ENCODE measurements around the gene SLK.

SLK gene

GRCh38 chr10:104057717-104058116 is 90.8 kb downstream of the SLK start:
- DNase-seq: no peak

DNA sequence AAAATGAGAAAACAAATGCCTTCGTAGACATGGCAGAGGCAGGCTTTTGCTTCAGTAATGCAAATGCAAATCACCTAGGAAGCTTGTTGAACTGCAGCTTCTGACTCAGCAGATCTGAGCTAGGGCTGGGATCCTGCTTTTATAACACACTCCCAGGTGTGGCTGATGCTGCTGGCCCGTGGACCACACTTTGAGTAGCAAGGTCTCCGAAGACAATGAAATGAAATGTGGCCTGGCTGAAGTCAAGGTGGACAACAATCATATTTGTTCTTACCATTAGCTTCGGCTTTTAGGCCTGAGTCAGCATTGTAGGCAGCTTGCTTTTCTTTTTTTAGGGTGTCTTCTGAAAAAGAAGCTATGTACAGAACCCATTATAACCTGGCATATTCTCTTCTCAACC is 92.4 kb downstream of the SLK start:
- DNase-seq: no peak

DNA sequence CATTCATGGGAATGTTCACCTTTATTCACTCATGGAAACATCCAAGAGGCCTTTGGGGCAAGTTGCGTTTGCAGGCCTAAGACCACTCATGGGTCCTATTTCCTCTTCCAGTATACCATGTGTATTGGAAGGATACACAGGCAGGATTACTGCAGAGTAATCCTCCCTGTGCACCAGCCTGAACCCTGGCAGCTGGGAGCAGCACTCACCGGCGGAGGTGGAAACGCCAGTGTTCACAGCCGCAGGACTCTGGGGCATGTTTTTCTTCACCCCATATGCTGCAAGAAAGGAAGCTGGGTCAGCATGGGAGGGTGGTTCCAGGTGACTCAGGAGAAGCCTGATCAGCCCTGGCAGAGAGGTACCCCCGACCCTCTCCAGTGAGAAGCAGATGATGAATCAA is 94.3 kb downstream of the SLK start:
- DNase-seq: no peak

- DNase-seq: no peak
Measured at GRCh38 chr10:104065748-104066147, 98.8 kb downstream of the SLK start.

DNA sequence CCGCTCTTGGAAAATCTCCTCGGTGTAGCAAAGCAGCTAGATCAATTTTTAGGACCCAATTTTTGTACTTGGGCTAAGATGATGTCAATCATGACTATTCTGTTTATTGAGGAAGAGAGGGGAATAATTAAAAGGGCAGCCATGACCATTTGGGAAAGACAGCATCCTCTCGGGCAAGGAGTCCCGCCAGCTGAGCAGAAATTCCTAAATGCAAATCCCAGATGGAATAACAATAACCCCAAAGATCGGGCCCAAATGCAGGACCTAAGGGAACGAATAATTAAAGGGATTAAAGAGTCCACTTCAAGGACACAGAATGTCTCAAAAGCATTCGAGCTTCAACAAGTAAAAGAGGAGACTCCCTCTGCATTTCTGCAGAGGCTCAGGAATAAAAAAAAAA is 100.0 kb downstream of the SLK start:
- no peak for DNase-seq

DNA sequence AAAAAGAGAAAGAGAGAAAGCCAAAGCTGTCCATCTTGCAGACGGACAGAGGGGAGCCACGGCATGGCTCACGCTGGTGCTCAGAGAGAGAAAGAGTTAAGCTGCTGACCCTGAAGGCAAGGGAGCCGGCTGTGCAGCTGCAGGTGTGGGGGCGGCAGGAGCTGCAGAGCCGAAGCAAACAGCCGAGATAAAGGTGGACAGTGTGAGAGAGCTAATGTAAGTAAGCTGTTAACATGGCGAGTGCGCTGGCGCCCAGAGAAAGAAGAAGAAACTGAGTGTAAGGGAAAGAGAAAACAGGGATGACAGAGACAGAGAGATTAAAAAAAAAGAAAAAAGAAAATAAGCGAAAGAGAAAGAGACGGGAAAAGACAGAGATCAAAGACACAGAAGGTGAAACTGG is 100.6 kb downstream of the SLK start:
- DNase-seq: no peak

DNA sequence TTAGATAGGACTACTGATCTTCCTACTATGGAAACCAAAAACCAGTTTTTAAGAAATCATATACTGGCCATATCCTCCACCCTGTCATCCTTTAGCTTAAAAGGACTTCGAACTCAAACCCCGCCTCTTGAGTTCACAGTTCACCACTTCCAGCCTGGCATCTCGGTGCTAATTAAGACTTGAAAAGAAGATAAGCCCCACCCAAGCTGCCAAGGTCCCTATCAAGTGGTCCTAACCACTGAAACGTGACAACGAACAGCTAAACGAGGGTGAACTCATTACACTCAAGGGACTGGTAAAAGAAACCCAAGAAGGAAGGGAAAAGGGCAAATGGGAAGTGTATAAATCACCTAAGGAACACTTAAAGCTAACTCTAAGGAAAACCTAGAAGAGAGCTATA is 102.7 kb downstream of the SLK start:
- no peak for DNase-seq

DNA sequence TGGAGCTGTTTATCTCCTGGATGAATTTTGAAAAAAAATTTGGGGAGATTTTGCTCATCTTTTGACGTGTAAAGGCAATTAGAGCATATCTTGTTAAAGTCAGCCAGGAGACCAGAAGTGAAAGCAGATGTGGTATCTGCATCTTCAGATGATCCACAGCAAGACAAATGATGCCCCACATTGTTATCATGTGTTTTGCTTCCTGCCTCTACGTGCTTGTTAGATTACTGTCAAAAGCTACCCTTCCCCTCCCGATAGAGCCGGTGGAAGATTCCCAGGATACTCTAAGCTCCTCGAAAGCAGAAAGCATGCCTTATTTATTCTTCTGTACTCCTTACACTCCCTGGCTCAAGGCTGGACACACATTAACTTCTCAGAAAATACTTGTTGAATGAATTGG is 105.8 kb downstream of the SLK start:
- no peak for DNase-seq

- no peak for DNase-seq
Measured at GRCh38 chr10:104074505-104074904, 107.6 kb downstream of the SLK start.

GRCh38 chr10:104076743-104077160 is 109.8 kb downstream of the SLK start:
- no peak for DNase-seq

DNA sequence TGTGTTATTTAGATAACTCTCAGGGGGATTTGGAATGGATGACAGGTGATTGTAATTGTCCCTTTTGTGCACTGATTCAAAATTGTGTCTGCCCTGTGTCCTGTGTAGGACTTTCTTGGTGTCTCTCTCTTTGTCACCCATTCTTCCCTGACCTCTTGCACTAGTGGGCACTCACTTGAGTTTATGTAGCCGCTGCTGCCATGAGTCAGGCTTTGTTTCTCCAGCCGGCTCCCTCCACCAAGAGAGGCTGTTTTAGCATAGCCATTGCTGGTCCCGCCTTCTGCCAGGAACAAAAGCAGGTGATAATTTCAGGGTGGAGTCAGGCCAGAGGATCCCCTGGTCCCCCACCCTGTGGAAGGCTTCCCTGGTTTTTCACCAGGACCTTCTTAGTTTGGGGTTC is 110.3 kb downstream of the SLK start:
- no peak for DNase-seq

DNA sequence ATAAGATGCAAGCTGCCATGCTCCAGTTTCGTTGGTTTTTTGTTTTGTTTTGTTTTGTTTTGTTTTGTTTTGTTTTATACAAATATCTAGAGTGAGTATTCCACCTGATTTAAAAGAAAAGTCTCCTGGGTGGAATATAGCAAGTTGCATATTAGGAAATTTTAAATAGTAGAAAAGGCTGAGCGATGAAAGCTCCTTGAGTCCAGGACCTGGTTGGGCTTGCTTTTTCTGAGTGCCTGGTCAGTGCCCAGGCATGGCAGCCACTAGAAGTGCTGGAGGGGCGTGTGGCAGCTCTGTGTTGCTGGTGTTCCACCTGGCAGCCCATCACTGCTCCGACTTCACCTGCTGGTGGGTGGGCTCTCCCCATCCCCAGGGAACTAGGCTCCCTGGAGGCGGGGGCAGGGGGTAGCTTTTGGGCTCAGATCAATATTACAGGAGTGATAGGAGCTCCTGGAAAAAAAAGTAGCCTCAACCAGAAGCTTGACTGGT is 110.8 kb downstream of the SLK start:
- DNase-seq: no peak
